ENCODE results near the gene TIAM2.

TIAM2 gene

DNA sequence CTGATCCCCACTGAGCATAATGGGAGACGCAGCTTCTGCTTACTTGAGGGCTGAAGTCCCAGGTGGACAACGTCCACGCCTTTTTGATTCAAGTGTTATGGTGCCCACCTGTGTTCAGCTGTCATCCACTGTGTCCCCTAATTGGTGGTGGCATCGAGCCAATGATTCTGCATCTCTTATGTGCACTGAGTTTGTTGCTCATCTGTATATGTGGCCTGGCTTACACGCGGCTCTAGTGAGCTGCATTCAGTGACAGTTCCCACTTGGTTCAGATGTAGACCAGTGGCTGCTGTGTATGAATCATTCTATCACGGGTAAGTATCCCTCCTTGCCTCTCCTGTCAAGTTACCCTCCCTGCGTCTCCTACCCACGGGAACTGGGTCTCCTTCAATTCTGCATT is 137.5 kb downstream of the TIAM2 start:
- no peak for DNase-seq

DNA sequence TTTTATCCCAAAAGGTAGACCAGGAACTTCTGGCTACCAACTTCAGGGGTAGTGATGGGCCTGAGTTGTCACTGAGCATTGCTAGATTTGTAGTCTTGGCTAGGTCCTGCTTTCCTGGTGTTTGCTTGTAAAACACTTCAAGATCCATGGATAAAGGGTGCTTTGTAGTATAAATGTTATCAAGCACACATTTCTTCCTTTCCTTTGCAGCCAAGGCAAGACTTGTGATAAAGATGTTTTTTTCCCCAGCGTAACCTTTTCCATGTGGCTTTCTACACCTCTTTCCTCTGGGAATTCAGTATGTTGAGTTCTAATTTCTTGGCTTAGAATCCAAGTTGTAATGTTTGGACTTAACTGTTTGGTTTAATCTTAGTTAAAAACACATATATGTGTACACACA is 145.9 kb downstream of the TIAM2 start:
- DNase-seq: no peak

DNA sequence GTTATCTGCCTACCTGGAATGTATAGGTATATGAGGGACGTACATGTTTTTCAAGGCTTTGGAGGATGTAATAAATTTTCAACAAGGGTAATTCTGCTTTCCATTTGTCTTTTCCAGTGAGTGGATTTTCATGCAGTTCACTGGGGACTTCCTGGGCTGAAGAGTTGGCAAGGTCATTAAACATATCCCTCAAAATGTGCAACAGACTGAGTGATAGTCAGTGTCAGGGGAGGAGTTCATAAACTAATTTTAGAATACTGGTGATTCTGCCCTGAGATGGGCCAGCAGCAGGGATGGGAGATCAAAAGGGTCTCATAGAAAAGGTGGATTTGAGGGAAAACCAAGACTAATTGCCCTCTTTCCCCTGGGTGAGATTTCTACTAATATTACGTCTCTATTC is 146.4 kb downstream of the TIAM2 start:
- DNase-seq: no peak

GRCh38 chr6:155142168-155143028 is 147.3 kb downstream of the TIAM2 start:
- DNase-seq: no peak

GRCh38 chr6:155143029-155143577 is 148.0 kb downstream of the TIAM2 start:
- DNase-seq: peak in 2 of 6 experiments; percentile 21 to 29

DNA sequence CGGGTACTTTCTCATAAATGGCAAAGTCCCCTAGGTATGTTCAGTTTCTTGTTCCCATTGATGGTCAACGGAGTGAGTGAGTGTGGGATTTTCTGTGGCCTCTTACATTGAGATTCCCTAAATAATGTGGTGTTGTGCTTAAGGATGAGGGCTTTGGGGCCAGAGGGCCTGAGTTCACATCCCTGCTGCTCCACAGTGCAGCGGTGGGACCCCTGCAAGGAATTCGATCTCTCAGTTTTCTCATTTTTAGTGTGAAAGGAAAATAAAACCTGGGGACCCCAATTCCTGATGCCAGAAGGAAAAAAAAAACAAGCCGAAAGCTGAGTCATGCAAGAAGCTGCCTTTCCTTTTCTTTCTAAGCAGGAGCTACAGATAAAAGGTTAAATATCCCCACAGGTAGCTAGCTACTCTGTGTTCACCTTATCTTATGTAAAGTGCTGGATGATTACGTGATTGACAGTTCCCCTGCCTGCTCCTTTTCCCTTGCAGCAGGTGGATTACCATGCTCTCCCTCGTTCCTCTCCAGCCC is 148.5 kb downstream of the TIAM2 start:
- DNase-seq: no peak

DNA sequence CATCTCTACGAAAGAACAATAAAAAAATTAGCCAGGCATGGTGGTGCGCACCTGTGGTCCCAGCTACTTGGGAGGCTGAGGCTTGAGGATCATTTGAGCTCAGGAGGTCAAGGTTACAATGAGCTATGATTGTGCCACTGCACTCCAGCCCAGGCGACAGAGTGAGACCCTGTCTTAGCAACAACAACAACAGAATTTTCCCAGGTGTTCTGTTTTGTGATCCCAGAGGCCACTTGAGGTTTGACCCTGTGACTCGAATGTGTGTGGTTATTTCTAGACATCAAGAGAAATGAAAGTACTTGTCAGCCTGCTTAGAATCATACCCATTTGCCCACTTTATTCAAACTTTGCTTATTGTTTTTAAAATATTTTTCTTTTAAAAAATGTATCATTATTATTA is 151.1 kb downstream of the TIAM2 start:
- DNase-seq: no peak

- DNase-seq: no peak
Observed at GRCh38 chr6:155147958-155148663, 153.0 kb downstream of the TIAM2 start.

- no peak for DNase-seq
Observed at GRCh38 chr6:155150967-155151671, 156.0 kb downstream of the TIAM2 start.

GRCh38 chr6:155152211-155153076 is 157.3 kb downstream of the TIAM2 start:
- DNase-seq: no peak

GRCh38 chr6:155154158-155154830 is 159.2 kb downstream of the TIAM2 start:
- DNase-seq: no peak

DNA sequence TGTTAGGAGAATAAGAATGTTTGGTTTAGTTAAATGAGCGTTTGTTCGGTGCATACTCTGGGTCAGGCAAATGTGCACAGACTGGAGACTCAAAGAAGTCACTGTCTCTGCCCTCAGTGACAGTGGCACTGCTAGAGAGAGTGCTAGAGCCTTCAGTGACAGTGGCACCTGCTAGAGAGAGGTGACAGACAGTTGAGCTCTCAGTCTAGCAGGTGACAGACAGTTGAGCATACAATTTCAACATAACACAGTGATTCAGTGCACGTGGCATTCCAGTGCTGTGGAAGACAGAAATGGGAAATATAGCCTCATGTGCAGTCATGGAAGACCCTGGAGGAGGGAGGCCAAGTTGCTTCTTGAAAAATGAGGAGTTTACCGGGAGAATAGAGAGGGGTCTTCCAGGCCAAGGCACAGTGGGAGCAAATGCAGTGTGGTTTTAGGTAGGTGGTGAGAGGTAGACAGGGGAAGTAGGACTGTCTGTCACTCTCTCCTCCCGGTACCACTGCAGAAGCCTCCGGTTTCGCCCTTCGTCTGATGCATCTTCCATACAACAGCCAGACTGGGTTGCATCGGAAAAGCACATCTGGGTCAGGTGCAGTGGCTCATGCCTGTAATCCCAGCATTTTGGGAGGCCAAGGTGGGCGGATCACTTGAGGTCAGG is 160.8 kb downstream of the TIAM2 start:
- DNase-seq: no peak

- no peak for DNase-seq
Observed at GRCh38 chr6:155157101-155157500, 162.0 kb downstream of the TIAM2 start.

GRCh38 chr6:155158030-155158843 is 163.1 kb downstream of the TIAM2 start:
- no peak for DNase-seq

DNA sequence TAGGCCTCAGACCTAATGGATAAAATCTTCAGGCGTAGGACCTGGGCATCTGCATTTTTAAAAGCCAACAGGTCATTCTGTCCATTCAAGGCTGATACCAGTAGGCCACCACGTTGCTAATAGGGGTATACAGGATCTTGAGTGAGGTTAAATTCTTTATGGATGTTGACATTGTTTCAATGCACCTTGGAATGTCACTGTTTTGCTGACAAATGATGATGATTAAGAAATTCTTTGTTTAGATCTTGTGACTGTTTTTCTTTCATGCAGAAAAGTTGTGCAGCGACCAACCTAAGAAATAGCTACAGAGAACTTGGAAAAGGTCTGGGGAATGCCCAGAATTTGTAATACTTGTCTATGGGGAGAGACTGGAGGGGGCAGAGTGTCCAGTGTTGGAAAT is 167.6 kb downstream of the TIAM2 start:
- no peak for DNase-seq

DNA sequence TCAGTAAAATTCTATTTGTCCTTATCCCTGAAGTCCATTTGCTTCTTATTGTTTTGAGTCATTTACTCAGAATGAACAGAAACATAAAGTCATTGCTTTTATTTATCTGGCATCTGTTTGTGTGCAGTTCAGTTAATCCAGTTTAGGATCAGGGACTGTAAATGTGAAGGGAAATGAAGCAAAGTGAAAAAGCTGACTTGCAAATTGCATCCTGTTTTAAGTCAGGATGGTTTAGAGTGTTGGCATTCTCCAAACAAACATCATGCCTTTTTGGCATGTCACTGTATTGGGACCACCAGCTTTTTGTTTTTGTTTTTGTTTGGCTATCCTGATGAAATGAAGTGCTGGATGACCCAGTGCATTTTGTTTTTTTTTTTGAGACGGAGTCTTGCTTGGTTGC is 168.5 kb downstream of the TIAM2 start:
- no peak for DNase-seq

GRCh38 chr6:155165029-155165710 is 170.1 kb downstream of the TIAM2 start:
- DNase-seq: no peak

DNA sequence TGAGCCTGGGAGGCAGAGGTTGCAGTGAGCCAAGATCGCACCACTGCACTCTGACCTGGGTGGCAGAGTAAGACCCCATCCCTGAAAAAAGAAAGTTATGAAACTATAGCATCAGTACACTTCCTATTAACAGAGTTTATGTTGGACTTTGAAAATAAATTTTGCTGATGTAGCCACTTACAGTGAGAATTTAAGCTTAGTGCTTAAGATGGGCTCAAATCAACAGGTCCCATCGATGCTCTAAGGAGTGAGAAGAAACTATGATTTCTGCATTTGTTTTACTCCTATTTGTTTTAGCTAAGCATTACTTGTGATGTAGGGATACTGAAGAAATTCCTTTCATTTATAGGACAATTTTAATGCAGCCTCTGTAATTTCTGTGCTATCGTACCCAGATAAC is 175.4 kb downstream of the TIAM2 start:
- no peak for DNase-seq

GRCh38 chr6:155171109-155171746 is 176.1 kb downstream of the TIAM2 start:
- peak; percentile 5 to 61 (median 15) for DNase-seq

Data from stimulated activated naive CD4-positive, alpha-beta T cell (primary cell).